ENCODE data around the gene KIFC3. TPM values are rescaled to one million over a fixed set of nuclear protein-coding genes. Genes with fewer than 3 reads are reported as not detected.
A peak's percentile ranks its signal among the peaks of the same experiment; 100 is the strongest.

Gene KIFC3
- total and polyA plus RNA-seq, 2 of the 13 experiments (the other 11 are each of a cell fraction or from before 2014, with no cell fraction given) = 42.1 to 45.3 TPM

DNA sequence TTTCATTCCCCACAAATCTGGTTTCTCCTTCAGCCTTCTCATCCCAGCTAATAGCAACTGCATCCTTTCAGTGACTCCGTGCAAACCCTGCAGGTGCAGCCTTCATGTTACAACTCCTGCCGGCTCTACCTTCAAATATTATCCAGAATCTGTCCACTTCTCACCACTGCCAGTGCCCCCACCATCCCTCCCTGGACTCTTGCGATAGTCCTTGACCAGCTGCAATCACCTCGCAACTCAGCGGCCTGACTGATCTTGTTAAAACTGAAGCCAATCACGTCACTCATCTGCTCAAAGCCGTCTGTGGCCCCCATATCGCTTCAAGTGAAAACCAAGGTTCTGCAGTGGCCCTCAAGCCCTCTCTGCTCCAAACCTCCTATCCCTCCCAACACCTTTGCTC lies 42.8 kb upstream of the KIFC3 start (continued):
- TF ChIP-seq ZHX1 (CRISPR knock-in tag; IDR thresholded peaks at IDR 0.05; ENCODE audit: low read depth) (no peak), TEAD3 (CRISPR knock-in tag; optimal IDR thresholded peaks at IDR 0.05; ENCODE audit: borderline replicate concordance) (peak; percentile 12), REPIN1 (CRISPR knock-in tag; IDR thresholded peaks at IDR 0.05; ENCODE audit: borderline replicate concordance, low read depth) (no peak), RBAK (CRISPR knock-in tag; IDR thresholded peaks at IDR 0.05) (no peak), CEBPG (CRISPR knock-in tag; IDR thresholded peaks at IDR 0.05) (peak; percentile 58), MYNN (CRISPR knock-in tag; IDR thresholded peaks at IDR 0.05; ENCODE audit: low read depth) (no peak), MAX (IDR thresholded peaks at IDR 0.05) (0 out of 2 replicates have a peak, but pooled peaks have one; percentile 21), SRSF9 (IDR thresholded peaks at IDR 0.05; ENCODE audit: borderline replicate concordance, insufficient read depth, low read depth, low read length, poor library complexity, severe bottlenecking) (no peak), ZFYVE20 (CRISPR knock-in tag; IDR thresholded peaks at IDR 0.05; ENCODE audit: borderline replicate concordance, low read depth) (no peak), ZIK1 (CRISPR knock-in tag; IDR thresholded peaks at IDR 0.05; ENCODE audit: borderline replicate concordance, low read depth) (no peak), ZNF724P (CRISPR knock-in tag; IDR thresholded peaks at IDR 0.05; ENCODE audit: borderline replicate concordance) (no peak), ZNF354B (CRISPR knock-in tag; IDR thresholded peaks at IDR 0.05) (no peak), ZNF12 (CRISPR knock-in tag; IDR thresholded peaks at IDR 0.05) (no peak), BRD4 (CRISPR knock-in tag; IDR thresholded peaks at IDR 0.05) (no peak)
- TF ChIP-seq, protein P1, sequence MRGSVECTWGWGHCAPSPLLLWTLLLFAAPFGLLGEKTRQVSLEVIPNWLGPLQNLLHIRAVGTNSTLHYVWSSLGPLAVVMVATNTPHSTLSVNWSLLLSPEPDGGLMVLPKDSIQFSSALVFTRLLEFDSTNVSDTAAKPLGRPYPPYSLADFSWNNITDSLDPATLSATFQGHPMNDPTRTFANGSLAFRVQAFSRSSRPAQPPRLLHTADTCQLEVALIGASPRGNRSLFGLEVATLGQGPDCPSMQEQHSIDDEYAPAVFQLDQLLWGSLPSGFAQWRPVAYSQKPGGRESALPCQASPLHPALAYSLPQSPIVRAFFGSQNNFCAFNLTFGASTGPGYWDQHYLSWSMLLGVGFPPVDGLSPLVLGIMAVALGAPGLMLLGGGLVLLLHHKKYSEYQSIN (CRISPR knock-in tag; IDR thresholded peaks at IDR 0.05; ENCODE audit: borderline replicate concordance) = no peak
- TF ChIP-seq, protein P2, sequence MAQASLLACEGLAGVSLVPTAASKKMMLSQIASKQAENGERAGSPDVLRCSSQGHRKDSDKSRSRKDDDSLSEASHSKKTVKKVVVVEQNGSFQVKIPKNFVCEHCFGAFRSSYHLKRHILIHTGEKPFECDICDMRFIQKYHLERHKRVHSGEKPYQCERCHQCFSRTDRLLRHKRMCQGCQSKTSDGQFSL (CRISPR knock-in tag; IDR thresholded peaks at IDR 0.05) = no peak
- TF ChIP-seq, protein P3, sequence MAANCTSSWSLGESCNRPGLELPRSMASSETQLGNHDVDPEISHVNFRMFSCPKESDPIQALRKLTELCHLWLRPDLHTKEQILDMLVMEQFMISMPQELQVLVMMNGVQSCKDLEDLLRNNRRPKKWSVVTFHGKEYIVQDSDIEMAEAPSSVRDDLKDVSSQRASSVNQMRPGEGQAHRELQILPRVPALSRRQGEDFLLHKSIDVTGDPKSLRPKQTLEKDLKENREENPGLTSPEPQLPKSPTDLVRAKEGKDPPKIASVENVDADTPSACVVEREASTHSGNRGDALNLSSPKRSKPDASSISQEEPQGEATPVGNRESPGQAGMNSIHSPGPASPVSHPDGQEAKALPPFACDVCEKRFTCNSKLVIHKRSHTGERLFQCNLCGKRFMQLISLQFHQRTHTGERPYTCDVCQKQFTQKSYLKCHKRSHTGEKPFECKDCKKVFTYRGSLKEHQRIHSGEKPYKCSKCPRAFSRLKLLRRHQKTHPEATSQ (CRISPR knock-in tag; IDR thresholded peaks at IDR 0.05; ENCODE audit: borderline replicate concordance) = no peak
- TF ChIP-seq, protein P4, sequence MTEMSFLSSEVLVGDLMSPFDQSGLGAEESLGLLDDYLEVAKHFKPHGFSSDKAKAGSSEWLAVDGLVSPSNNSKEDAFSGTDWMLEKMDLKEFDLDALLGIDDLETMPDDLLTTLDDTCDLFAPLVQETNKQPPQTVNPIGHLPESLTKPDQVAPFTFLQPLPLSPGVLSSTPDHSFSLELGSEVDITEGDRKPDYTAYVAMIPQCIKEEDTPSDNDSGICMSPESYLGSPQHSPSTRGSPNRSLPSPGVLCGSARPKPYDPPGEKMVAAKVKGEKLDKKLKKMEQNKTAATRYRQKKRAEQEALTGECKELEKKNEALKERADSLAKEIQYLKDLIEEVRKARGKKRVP (CRISPR knock-in tag; IDR thresholded peaks at IDR 0.05) = peak in 1 of 2 experiments; percentile 76; a peak in 2 of 4 replicates
- TF ChIP-seq, protein P5, sequence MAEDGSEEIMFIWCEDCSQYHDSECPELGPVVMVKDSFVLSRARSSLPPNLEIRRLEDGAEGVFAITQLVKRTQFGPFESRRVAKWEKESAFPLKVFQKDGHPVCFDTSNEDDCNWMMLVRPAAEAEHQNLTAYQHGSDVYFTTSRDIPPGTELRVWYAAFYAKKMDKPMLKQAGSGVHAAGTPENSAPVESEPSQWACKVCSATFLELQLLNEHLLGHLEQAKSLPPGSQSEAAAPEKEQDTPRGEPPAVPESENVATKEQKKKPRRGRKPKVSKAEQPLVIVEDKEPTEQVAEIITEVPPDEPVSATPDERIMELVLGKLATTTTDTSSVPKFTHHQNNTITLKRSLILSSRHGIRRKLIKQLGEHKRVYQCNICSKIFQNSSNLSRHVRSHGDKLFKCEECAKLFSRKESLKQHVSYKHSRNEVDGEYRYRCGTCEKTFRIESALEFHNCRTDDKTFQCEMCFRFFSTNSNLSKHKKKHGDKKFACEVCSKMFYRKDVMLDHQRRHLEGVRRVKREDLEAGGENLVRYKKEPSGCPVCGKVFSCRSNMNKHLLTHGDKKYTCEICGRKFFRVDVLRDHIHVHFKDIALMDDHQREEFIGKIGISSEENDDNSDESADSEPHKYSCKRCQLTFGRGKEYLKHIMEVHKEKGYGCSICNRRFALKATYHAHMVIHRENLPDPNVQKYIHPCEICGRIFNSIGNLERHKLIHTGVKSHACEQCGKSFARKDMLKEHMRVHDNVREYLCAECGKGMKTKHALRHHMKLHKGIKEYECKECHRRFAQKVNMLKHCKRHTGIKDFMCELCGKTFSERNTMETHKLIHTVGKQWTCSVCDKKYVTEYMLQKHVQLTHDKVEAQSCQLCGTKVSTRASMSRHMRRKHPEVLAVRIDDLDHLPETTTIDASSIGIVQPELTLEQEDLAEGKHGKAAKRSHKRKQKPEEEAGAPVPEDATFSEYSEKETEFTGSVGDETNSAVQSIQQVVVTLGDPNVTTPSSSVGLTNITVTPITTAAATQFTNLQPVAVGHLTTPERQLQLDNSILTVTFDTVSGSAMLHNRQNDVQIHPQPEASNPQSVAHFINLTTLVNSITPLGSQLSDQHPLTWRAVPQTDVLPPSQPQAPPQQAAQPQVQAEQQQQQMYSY (CRISPR knock-in tag; IDR thresholded peaks at IDR 0.05) = no peak

All from HepG2 (cell line).